BLaER1 (cell line): ENCODE results near the gene TINCR.

ENCODE experiments used
- H3K27ac ChIP-seq: shearing (Covaris generic); formaldehyde crosslinking; 2 replicates; pipeline ENCODE4 v1.8.1; 2022
- H3K27me3 ChIP-seq: shearing (Covaris generic); formaldehyde crosslinking; 2 replicates; pipeline ENCODE4 v1.8.1; 2022
- H3K36me3 ChIP-seq: shearing (Covaris generic); formaldehyde crosslinking; 2 replicates; pipeline ENCODE4 v1.8.1; 2022
- H3K4me1 ChIP-seq: shearing (Covaris generic); formaldehyde crosslinking; 2 replicates; pipeline ENCODE4 v1.8.1; 2022
- H3K4me2 ChIP-seq: shearing (Covaris generic); formaldehyde crosslinking; 2 replicates; pipeline ENCODE4 v1.8.1; 2022
- H3K4me3 ChIP-seq: shearing (Covaris generic); formaldehyde crosslinking; 2 replicates; pipeline ENCODE4 v1.8.1; 2022
- H3K9ac ChIP-seq: shearing (Covaris generic); formaldehyde crosslinking; 2 replicates; pipeline ENCODE4 v1.8.1; 2022
- H3K9me3 ChIP-seq: shearing (Covaris generic); formaldehyde crosslinking; 2 replicates; pipeline ENCODE4 v1.8.1; 2022
- H4K20me1 ChIP-seq: shearing (Covaris generic); formaldehyde crosslinking; 2 replicates; pipeline ENCODE4 v1.8.1; 2022
- Cebpa-rat ChIP-seq: shearing (Covaris generic); IDR thresholded peaks from 2 replicates; pipeline ENCODE4 v1.8.1; 2022

The TINCR gene

DNA sequence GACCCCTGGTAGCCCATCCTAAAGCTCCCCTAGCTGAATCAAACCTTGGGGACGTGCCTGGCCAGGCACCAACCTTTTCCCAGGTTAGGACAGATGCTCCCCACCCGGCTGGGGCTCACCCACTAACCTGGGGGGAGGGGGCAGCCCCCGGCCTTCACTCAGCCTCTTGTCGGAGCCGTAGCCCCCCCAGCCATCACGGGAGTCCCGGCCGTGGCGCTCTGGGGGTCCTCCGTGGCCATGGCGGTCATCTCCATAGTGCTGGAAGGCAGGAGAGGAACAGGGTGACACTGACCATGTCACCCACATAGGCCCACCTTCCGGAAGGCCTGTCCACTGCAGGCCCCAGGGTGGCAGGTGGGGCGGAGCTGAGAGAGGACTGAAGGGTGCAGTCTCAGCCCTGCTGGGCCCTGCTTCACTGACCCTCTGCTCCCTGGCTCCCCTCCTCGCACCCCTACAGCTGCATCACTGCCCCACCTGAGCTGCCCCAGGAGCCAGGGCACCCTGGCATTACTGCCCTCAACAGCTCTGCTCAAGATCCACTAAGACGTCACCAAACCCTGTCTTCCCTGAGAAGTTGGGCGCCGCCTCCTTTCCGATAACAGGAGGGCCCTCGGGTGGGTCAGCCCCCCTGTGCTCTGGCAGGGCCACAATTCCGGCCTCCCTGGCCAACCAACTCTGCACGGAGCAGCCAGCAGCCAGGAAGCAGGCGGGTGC is 22.6 kb upstream of the TINCR start:
- Histone ChIP-seq H3K4me2 (no peak overlapping the region), H3K27me3 (no peaks in the 10 kb centered on the region), H3K4me1 (peaks cover 48% of the 10 kb centered on the region), H3K9ac (no peak overlapping the region), H3K9me3 (no peaks in the 10 kb centered on the region), H3K4me3 (no peak overlapping the region), H3K27ac (0 out of 2 replicates have a peak overlapping the region, but pooled peaks have one; percentile 93), H3K36me3 (peaks cover 89% of the 10 kb centered on the region), H4K20me1 (peaks cover 38% of the 10 kb centered on the region; the same call in 1 of the 2 replicates)
- TF ChIP-seq Cebpa-rat, result no peak

DNA sequence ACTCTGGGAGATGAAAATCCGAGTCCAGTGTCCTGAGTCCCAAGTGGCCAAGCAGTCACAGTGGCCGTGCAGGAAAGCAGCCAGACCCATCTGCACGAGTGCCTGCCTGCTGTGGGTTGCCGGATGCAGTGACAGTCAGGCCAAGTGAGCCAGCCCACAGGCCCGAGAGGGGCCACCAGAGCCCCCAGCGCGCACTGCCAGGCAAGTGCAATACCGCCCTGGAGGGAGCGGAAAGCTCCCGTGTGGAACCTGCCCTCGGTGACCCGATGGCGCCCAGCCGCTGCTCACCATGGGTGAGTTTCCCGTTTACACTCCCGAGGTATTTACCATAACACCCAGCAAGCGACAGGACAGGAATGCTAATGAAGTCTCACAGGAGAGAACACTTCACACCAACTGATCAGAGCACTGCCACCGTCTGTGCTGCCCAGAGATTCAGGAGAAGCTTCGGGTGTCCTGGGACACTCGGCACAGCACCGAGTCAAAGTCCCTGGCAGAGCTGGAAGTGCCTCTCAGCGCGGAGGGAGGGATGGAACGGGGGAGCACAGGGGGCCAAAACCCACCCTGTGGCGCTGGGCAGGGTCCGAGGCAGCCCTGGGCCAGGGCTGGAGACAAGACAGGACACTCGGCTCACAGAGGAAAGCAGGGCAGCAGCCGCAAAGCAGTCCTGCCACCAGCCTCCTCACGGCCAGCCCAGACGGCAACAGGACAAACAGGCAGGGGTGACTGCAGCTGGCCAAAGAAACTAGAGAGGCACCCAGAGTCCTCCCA is 21.3 kb upstream of the TINCR start:
- Histone ChIP-seq H3K4me1 (peaks cover 51% of the 10 kb centered on the region), H3K36me3 (peaks cover 80% of the 10 kb centered on the region), H3K27me3 (no peaks in the 10 kb centered on the region), H4K20me1 (peaks cover 26% of the 10 kb centered on the region; the same call in 1 of the 2 replicates), H3K27ac (peak overlapping the region; percentile 93), H3K4me2 (no peak overlapping the region), H3K4me3 (no peak overlapping the region), H3K9me3 (no peaks in the 10 kb centered on the region), H3K9ac (no peak overlapping the region; the same call in 1 of the 2 replicates)
- no peak for TF ChIP-seq Cebpa-rat

DNA sequence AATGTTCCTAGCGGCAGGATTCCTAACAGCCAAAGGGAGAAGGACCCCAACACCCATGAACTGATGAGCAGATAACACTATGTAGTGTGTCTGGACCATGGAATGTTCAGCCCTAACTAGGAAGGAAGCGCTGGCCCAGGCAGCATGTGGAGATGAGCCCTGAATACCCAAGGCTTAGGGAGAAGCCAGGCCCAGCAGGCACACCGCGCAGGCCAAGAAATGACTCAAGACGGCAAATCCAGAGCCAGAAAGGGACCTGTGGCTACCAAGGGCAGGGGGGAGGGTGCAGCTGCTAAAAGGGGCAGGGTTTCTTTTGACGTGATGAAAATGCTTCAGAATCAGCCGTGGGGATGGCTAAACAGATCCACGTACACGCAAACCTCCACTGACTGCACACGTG is 20.7 kb upstream of the TINCR start:
- peak overlapping the region; percentile 93 for H3K27ac ChIP-seq
- no peak overlapping the region for H3K4me2 ChIP-seq
- peaks cover 22% of the 10 kb centered on the region; the same call in 1 of the 2 replicates for H4K20me1 ChIP-seq
- H3K4me1 ChIP-seq, result peaks cover 57% of the 10 kb centered on the region
- TF ChIP-seq Cebpa-rat, result no peak
- H3K4me3 ChIP-seq, result no peak overlapping the region
- H3K36me3 ChIP-seq, result peaks cover 80% of the 10 kb centered on the region
- no peak overlapping the region for H3K9ac ChIP-seq
- no peaks in the 10 kb centered on the region for H3K9me3 ChIP-seq
- no peaks in the 10 kb centered on the region for H3K27me3 ChIP-seq

DNA sequence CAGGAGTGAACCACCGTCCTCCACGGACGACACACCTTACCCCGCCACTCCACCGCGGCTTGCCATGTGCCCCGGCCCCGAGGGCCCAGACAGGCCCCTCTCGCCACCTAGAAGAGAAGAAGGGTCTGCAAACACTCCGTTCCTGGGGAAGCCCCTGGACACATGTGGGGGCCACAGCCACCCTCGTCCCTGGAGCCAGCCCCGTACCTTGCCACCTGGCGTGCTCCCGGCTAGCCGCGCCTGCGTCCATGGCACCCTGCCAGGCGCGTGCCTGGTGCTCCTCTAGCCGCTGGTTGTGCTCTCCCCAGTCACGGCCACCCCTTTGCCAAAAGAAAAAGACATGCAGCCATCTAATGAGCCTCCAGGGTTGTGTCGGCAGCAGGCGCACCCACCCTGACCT is 19.9 kb upstream of the TINCR start:
- peaks cover 65% of the 10 kb centered on the region for H3K4me1 ChIP-seq
- H4K20me1 ChIP-seq, result peaks cover 22% of the 10 kb centered on the region; the same call in 1 of the 2 replicates
- H3K27me3 ChIP-seq, result no peaks in the 10 kb centered on the region
- peak overlapping the region; percentile 91; the same call in 1 of the 2 replicates for H3K4me2 ChIP-seq
- no peak overlapping the region for H3K4me3 ChIP-seq
- H3K36me3 ChIP-seq, result peaks cover 74% of the 10 kb centered on the region
- no peak overlapping the region for H3K9ac ChIP-seq
- peak overlapping the region; percentile 93 for H3K27ac ChIP-seq
- TF ChIP-seq Cebpa-rat, result no peak
- no peaks in the 10 kb centered on the region for H3K9me3 ChIP-seq

DNA sequence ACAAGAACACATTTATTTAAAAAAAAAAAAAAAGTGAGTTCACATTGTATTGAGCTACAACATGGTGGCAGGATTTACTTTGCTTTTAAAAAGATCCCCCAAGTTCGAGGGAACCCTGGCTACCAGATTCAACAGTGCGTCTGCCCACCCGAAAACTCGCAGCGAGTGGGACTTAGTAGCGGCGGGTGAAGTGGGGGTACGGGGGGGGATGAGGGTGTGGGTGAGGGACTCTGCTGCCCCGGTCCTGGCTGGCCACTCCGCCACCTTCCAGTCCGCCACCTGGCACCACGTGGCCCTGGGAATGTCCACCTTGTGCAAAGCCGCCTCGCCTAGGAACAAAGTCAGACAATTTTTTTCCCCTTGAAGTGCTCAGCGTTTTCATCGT is 19.3 kb upstream of the TINCR start:
- Histone ChIP-seq H3K4me3 (no peak overlapping the region; the same call in 1 of the 2 replicates), H3K4me2 (peak overlapping the region; percentile 91), H3K9me3 (no peaks in the 10 kb centered on the region), H3K27ac (peak overlapping the region; percentile 93), H3K27me3 (no peaks in the 10 kb centered on the region), H4K20me1 (peaks cover 22% of the 10 kb centered on the region; the same call in 1 of the 2 replicates), H3K9ac (no peak overlapping the region), H3K36me3 (peaks cover 68% of the 10 kb centered on the region), H3K4me1 (peaks cover 71% of the 10 kb centered on the region)
- TF ChIP-seq Cebpa-rat, result no peak

DNA sequence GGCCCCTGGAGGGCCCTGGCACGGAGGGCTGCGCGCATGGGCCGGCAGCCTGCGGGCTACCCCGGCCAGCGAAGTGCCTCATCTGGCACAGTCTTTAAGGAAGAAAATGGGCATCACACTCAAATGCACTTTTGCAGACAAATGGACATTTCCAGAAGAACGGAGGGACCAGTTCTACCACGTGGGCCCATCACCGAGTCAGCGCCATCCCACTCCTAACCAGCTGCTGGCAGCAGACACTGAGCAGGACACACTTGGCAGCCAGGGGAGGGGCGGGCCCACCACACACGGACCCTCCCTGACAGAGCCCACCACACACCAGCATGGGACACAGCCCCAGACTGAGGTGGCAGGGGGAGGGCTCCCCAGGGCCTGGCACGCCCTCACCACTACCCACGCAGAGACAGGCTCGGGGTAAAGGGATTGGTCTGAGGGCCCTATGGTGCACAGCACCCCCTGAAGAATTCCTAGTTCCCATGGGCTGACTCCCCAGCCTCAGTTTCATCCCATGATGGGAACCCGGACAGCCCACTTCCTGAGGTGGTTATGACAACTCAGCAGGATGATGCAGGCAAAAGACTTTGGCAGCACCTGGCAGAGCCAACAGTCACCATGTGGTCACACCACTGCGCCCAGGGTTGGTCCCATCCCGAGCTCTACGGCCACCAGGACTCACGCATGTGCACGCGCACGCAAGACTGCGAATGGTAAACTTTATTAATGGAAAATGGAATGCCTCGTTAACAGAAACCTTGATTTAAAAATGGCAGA is 18.7 kb upstream of the TINCR start:
- Histone ChIP-seq H3K4me1 (peaks cover 77% of the 10 kb centered on the region), H3K9ac (peak overlapping the region; percentile 77), H3K9me3 (no peaks in the 10 kb centered on the region), H3K36me3 (peaks cover 62% of the 10 kb centered on the region), H3K27ac (peak overlapping the region; percentile 93), H4K20me1 (peaks cover 22% of the 10 kb centered on the region; the same call in 1 of the 2 replicates), H3K4me3 (peak overlapping the region; percentile 45), H3K27me3 (no peaks in the 10 kb centered on the region), H3K4me2 (peak overlapping the region; percentile 91)
- TF ChIP-seq Cebpa-rat, result no peak

DNA sequence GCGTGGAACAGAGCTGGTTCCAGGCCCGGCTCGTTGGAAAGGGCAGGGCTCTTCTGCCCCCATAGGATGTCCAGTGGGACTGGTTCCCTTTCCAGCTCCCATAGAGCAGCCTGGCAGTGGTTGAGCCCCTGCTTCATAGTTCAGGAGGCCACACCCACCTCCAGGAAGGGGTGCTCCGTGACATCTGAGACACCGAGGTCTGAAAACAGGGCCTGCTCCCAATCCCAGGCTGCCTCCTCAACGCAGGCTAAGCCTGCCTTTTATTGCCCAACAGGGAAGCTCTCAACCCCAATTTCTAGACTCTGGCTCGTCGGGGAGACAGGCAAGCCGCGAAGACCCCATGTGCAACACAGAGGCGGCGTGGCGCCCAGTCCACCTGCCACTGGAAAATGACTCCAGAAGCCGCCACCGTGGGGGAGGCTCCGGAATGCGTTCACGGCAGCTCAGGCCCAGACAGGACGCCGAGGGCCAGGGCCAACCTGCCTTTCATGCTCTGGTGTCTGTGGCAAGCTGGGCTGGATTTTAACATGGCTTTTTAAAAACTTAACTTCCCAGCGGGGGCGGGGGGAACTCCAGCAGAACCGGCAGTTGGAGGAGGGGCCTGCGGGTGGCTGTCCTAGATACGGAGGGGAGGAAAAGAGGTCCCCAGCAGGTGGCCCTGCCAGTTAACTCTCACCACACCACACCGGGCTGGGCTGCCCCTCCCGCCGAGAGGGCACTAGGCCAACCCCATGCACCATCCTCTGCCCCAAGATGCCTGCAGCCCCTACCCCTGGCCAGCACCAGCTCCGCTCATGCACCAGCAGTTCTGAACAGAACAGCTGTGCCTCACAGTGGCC is 17.9 kb upstream of the TINCR start:
- H3K4me1 ChIP-seq, result peaks cover 85% of the 10 kb centered on the region
- H3K36me3 ChIP-seq, result peaks cover 54% of the 10 kb centered on the region
- H3K27me3 ChIP-seq, result no peaks in the 10 kb centered on the region
- peaks cover 20% of the 10 kb centered on the region; the same call in 1 of the 2 replicates for H4K20me1 ChIP-seq
- peak overlapping the region; percentile 91 for H3K4me2 ChIP-seq
- peak overlapping the region; percentile 77 for H3K9ac ChIP-seq
- TF ChIP-seq Cebpa-rat, result 0 out of 2 replicates have a peak, but pooled peaks have one; percentile 14
- H3K4me3 ChIP-seq, result peak overlapping the region; percentile 45
- H3K27ac ChIP-seq, result peak overlapping the region; percentile 93
- no peaks in the 10 kb centered on the region for H3K9me3 ChIP-seq

DNA sequence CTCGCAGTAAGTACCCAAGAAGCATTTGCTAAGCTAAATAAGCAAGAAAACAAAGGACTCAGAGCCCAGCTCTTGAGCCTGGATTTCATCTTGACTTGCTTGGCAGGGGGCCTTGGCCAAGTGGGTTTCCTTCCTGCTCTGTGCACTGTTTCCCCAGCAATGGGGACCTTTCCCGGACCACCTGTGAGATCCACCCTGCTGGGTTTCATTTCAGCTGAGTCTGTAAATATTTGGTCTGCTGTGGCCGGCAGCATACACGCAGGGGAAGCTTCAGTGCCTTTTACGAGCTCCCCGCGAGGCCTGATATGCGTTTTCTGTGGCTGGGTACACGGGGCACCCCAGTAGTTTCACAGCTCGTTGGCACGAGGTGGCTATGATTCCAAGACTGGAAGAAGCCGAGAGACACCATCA is 12.4 kb upstream of the TINCR start:
- peak overlapping the region; percentile 44 for H3K9ac ChIP-seq
- H3K27ac ChIP-seq, result peak overlapping the region; percentile 74
- peaks cover 78% of the 10 kb centered on the region for H3K4me1 ChIP-seq
- no peak for TF ChIP-seq Cebpa-rat
- no peaks in the 10 kb centered on the region for H4K20me1 ChIP-seq
- peak overlapping the region; percentile 91 for H3K4me2 ChIP-seq
- no peak overlapping the region for H3K4me3 ChIP-seq
- H3K36me3 ChIP-seq, result peaks cover 11% of the 10 kb centered on the region; the same call in 1 of the 2 replicates
- H3K27me3 ChIP-seq, result no peaks in the 10 kb centered on the region
- no peaks in the 10 kb centered on the region for H3K9me3 ChIP-seq
